ENCODE results near the gene CTBP2.
"Not testable (repeated sequence)": the region's sequence is repeated elsewhere in the genome, so short reads cannot be mapped to it uniquely, and the experiment has no call there.

Gene CTBP2

DNA sequence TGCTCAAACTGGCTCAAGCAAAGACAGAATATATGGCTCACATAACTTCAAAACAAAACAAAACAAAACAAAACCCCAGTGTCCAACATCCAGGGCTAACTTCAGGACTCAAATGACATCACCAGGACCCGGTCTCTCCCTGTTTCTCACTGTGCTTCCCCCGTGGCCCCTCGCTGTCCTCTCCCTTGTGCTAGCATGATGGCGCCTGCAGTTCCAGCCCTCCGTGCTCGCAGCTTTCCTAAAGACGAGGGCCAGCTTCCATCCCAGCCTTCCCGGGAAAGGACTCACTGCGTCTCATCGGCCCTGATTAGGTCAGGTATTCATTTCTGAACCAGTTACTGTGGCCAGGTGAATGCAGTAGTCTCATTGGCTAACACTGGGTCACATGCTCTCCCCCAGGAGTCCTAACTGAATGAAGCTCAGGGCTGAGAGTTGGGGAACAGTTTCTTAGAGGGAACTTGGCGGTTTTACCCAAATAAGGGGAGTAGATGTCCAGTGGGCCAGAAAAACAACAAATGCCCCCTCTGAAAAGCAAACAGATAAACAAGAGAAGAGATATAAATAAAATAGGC is 33.0 kb upstream of the CTBP2 start:
- H3K27ac Mint-ChIP-seq, result no peak overlapping the region
- H3K36me3 Mint-ChIP-seq (ENCODE audit: insufficient read depth), result no peaks in the 10 kb centered on the region
- ATAC-seq (replicated peaks) (no peak), DNase-seq (no peak)
- H3K4me3 Mint-ChIP-seq, result no peak overlapping the region
- peaks cover 13 to 20% of the 10 kb centered on the region in 2 donors for H3K27me3 Mint-ChIP-seq
- peaks cover 0 to 2% of the 10 kb centered on the region in 2 donors for H3K9me3 Mint-ChIP-seq
- no peaks in the 10 kb centered on the region for H3K4me1 Mint-ChIP-seq (ENCODE audit: low read depth in 2 of 2)

DNA sequence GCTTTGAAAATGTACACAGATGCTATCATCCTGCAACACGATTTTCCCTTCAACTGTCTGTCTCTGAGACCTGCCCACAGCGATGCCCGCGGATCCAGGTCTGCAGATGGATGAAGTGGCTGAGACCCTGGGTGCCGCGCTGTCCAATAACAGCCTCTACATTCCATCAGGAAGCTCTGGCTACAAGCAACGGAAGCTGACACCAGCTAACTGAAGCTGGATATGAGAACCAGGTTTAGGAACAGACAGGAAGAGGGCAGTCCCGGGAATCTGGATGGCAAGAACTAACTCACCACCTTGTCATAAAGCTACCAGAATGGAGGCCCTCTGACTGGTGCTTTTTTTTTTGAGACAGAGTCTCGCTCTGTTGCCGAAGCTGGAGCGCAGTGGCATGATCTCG is 32.3 kb upstream of the CTBP2 start:
- Mint-ChIP-seq H3K4me1 (ENCODE audit: low read depth in 2 of 2) (no peaks in the 10 kb centered on the region), H3K4me3 (no peak overlapping the region), H3K27me3 (peaks cover 13 to 28% of the 10 kb centered on the region in 2 donors), H3K36me3 (ENCODE audit: insufficient read depth) (no peaks in the 10 kb centered on the region), H3K27ac (no peak overlapping the region), H3K9me3 (peaks cover 0 to 2% of the 10 kb centered on the region in 2 donors)
- DNase-seq (no peak), ATAC-seq (replicated peaks) (no peak)

- Mint-ChIP-seq H3K4me3 (no peak overlapping the region), H3K27ac (no peak overlapping the region), H3K9me3 (peaks cover 0 to 2% of the 10 kb centered on the region in 2 donors), H3K27me3 (peaks cover 13 to 33% of the 10 kb centered on the region in 2 donors), H3K36me3 (ENCODE audit: insufficient read depth) (no peaks in the 10 kb centered on the region), H3K4me1 (ENCODE audit: low read depth in 2 of 2) (no peaks in the 10 kb centered on the region)
- no peak for DNase-seq
- ATAC-seq (replicated peaks), result no peak
These were observed 31.6 kb upstream of the CTBP2 start for GRCh38 chr10:125192005-125192404.

DNA sequence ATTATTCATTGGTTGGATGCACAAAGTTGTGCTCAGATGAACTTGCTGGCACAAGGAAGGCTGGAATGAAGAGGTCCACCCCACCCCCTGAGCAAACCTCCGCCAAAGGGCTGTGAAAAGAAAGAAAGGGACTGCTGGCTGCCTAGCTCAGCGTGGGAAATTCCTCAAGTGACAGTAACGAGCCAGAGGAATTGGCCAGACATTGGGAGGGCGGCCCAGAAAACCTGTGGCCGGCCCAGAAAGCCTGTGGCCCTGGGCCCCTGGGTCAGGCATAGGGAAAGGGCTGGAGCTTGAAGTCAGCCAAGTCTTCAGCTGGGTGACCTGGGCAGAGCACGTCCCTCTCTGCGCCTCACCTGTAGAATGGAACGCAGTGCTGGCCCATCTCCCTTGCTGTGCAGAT is 30.6 kb upstream of the CTBP2 start:
- Mint-ChIP-seq H3K36me3 (ENCODE audit: insufficient read depth) (no peaks in the 10 kb centered on the region), H3K27me3 (peaks cover 13 to 36% of the 10 kb centered on the region in 2 donors), H3K27ac (no peak overlapping the region), H3K9me3 (peaks cover 0 to 2% of the 10 kb centered on the region in 2 donors), H3K4me1 (ENCODE audit: low read depth in 2 of 2) (no peaks in the 10 kb centered on the region), H3K4me3 (no peak overlapping the region)
- DNase-seq (no peak), ATAC-seq (replicated peaks) (no peak)

DNA sequence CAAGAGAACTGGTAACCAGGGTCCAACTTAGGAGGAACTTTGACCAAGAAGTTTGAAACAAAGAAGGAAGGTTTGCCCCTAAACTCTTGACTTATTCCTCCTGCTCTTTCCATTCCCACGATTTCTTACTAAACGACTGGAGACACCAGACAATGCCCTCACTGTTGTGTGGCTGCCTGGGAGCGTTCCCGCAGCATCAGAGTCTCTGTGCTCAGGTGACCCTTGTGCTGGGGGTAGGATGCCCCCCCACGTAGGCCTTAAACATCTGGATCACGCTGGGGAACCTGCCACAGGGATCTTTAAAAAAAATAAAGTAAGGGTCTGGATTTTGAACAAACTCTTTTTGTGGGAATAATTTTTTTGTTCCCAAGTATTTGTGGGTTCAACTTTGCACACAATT is 30.1 kb upstream of the CTBP2 start:
- Mint-ChIP-seq H3K27me3 (peaks cover 17 to 42% of the 10 kb centered on the region in 2 donors), H3K4me1 (ENCODE audit: low read depth in 2 of 2) (no peaks in the 10 kb centered on the region), H3K27ac (no peak overlapping the region), H3K36me3 (ENCODE audit: insufficient read depth) (no peaks in the 10 kb centered on the region), H3K9me3 (peaks cover 0 to 2% of the 10 kb centered on the region in 2 donors), H3K4me3 (no peak overlapping the region)
- no peak for ATAC-seq (replicated peaks)
- DNase-seq, result no peak

DNA sequence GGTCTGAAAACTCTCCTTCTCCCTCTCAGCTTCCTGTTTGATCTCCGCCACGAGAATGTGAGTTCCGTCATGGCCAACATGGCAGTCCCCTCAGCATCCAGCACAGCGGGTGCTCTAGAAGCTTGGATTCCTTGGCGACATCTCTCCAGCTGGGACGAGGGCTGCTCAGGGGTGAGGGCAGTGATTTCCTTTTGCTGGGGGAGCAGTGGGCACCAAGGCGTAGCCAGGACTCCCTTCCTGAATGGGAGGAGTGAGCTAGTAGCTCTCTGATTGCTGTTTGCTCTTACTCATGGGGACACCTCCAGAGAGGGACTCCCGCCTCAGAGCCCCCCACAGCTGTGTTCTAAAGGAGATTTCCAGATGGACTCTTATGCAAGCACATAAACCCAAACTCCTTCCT is 28.8 kb upstream of the CTBP2 start:
- H3K36me3 Mint-ChIP-seq (ENCODE audit: insufficient read depth), result no peaks in the 10 kb centered on the region
- no peak overlapping the region for H3K27ac Mint-ChIP-seq
- no peak overlapping the region for H3K4me3 Mint-ChIP-seq
- H3K27me3 Mint-ChIP-seq, result peaks cover 21 to 50% of the 10 kb centered on the region in 2 donors
- peaks cover 0 to 2% of the 10 kb centered on the region in 2 donors for H3K9me3 Mint-ChIP-seq
- H3K4me1 Mint-ChIP-seq (ENCODE audit: low read depth in 2 of 2), result no peaks in the 10 kb centered on the region
- no peak for DNase-seq
- no peak for ATAC-seq (replicated peaks)

- no peak overlapping the region for H3K27ac Mint-ChIP-seq
- ATAC-seq (replicated peaks) (no peak), DNase-seq (no peak)
- H3K4me3 Mint-ChIP-seq, result no peak overlapping the region
- peaks cover 0 to 2% of the 10 kb centered on the region in 2 donors for H3K9me3 Mint-ChIP-seq
- H3K27me3 Mint-ChIP-seq, result peaks cover 31 to 58% of the 10 kb centered on the region in 2 donors
- H3K36me3 Mint-ChIP-seq (ENCODE audit: insufficient read depth), result no peaks in the 10 kb centered on the region
- no peaks in the 10 kb centered on the region for H3K4me1 Mint-ChIP-seq (ENCODE audit: low read depth in 2 of 2)
These were observed 27.2 kb upstream of the CTBP2 start for GRCh38 chr10:125187238-125188194.

DNA sequence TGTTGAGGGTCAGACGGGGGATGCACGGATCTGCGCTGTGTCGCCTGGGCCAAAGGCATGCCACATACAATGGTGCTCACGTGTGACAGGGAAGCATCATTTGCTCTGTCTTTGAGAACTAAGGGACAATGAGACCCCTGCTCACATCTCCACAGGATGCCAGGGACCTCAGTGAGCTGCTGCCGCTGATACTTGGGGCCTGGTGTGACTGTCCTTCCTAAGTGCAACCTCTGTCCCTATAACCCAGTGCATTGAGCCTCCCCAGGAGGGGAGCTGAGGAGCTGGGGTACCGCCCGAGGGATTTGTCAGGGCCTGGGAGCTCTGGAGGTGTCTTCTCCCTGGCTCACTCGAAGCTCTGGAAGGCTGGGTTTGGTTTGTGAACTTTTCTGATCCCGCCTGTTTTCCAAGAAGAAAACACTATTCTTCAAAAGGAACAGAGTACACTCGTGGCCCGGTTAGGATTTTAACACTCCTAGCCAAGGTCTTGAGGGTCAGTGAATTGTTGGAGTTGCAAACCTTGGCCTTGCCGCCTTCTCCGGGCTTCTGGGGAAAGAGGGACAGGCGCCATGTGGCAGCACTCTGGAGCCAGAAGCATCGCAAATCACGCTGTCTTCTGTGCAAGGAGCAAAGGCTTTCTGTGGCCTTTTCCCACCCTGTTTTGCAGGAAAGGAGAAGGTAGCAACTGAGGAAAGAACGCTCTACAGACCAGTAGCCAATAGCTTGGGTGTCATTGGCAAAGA is 26.2 kb upstream of the CTBP2 start:
- ATAC-seq (replicated peaks) (no peak), DNase-seq (no peak)
- no peak overlapping the region for H3K4me3 Mint-ChIP-seq
- H3K4me1 Mint-ChIP-seq (ENCODE audit: low read depth in 2 of 2), result no peaks in the 10 kb centered on the region
- no peak overlapping the region for H3K27ac Mint-ChIP-seq
- H3K36me3 Mint-ChIP-seq (ENCODE audit: insufficient read depth), result no peaks in the 10 kb centered on the region
- peaks cover 34 to 67% of the 10 kb centered on the region in 2 donors for H3K27me3 Mint-ChIP-seq
- peaks cover 0 to 2% of the 10 kb centered on the region in 2 donors for H3K9me3 Mint-ChIP-seq

GRCh38 chr10:125179107-125179506 is 18.7 kb upstream of the CTBP2 start:
- ATAC-seq (replicated peaks); H3K9me3 Mint-ChIP-seq; H3K4me3 Mint-ChIP-seq; DNase-seq; H3K4me1 Mint-ChIP-seq (ENCODE audit: low read depth in 2 of 2); H3K27ac Mint-ChIP-seq; H3K36me3 Mint-ChIP-seq (ENCODE audit: insufficient read depth): not testable (repeated sequence)
- peaks cover 19 to 41% of the 10 kb centered on the region in 2 donors for H3K27me3 Mint-ChIP-seq

DNA sequence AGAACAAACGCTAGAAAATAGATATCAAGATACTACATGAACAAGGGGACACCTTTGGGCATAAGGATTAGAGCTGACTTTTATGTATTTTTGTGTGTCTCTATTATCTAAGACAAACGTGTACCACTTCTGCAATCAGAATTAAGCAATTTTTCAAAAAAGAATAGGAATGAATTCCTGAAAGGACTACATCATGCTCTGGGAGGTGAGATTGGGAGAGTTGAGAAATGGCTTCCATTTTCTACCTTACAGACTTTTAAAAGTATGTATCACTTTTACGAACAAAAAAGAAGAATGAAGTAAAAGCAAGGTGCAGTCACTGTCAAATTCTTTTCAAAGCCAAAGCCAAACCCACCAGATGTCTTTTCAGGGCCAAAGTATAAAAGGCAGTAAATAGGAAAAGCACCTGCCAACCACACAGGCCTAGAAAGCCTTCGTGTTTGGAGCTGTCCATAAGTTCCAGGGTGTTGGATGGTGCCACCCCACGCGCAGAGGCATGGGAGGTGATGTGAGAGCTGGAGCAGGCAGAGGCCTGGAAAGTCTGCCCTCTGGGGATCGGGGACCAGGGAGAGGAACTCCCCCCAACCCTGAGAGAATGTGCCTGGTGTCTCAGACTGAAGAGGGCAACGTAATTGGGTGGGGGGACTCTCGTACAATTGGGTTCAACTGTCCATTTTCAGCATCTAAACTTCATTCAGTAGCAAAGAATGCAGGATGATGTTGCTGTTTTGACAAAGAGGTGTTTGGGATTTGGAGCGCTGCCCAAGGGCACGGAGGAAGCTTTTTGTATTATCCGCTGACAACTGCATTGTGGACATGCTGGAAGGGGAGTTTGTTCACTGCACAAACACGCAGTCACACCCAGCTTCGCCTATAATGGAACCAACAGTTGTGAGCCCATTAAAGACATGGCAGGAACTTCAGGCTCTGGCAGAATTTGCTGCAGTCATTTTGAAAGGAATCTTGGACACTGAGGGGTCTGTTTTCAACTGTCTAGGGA is 17.6 kb upstream of the CTBP2 start:
- H3K27ac Mint-ChIP-seq, result no peak overlapping the region
- no peak for DNase-seq
- H3K36me3 Mint-ChIP-seq (ENCODE audit: insufficient read depth), result peaks cover 2% of the 10 kb centered on the region

GRCh38 chr10:125175807-125176206 is 15.4 kb upstream of the CTBP2 start:
- peaks cover 2% of the 10 kb centered on the region for H3K36me3 Mint-ChIP-seq (ENCODE audit: insufficient read depth)
- peaks cover 0 to 23% of the 10 kb centered on the region in 2 donors for H3K27me3 Mint-ChIP-seq

More for the DNA sequence above, 17.6 kb upstream of the CTBP2 start:
- Mint-ChIP-seq H3K4me1 (ENCODE audit: low read depth in 2 of 2) (no peaks in the 10 kb centered on the region), H3K9me3 (no peaks in the 10 kb centered on the region), H3K4me3 (no peak overlapping the region), H3K27me3 (peaks cover 13 to 35% of the 10 kb centered on the region in 2 donors)
- no peak for ATAC-seq (replicated peaks)

GRCh38 chr10:125174360-125174759 is 14.0 kb upstream of the CTBP2 start:
- Mint-ChIP-seq H3K27ac (no peak overlapping the region), H3K36me3 (ENCODE audit: insufficient read depth) (no peaks in the 10 kb centered on the region), H3K4me1 (ENCODE audit: low read depth in 2 of 2) (no peaks in the 10 kb centered on the region), H3K27me3 (peaks cover 0 to 34% of the 10 kb centered on the region in 2 donors), H3K4me3 (no peak overlapping the region), H3K9me3 (no peaks in the 10 kb centered on the region)
- ATAC-seq (replicated peaks) (no peak), DNase-seq (no peak)

More at GRCh38 chr10:125175807-125176206, 15.4 kb upstream of the CTBP2 start:
- no peaks in the 10 kb centered on the region for H3K9me3 Mint-ChIP-seq
- ATAC-seq (replicated peaks) (no peak), DNase-seq (no peak)
- H3K4me1 Mint-ChIP-seq (ENCODE audit: low read depth in 2 of 2), result no peaks in the 10 kb centered on the region
- no peak overlapping the region for H3K4me3 Mint-ChIP-seq
- no peak overlapping the region for H3K27ac Mint-ChIP-seq

Measured in effector memory CD8-positive, alpha-beta T cell (primary cell).